Measurements from ENCODE around the gene MMD.
A peak's percentile ranks its signal among the peaks of the same experiment; 100 is the strongest.
"Not testable (repeated sequence)": the region's sequence is repeated elsewhere in the genome, so short reads cannot be mapped to it uniquely, and the experiment has no call there.

Gene MMD

GRCh38 chr17:55420067-55420775 is 1.4 kb downstream of the MMD start:
- DNase-seq, result peak; percentile 17

- no peak for DNase-seq
Measured at GRCh38 chr17:55418369-55419268, 3.0 kb downstream of the MMD start.

- no peak for DNase-seq
Measured at GRCh38 chr17:55417411-55418268, 4.0 kb downstream of the MMD start.

GRCh38 chr17:55416470-55417052 is 5.1 kb downstream of the MMD start:
- DNase-seq, result no peak

GRCh38 chr17:55416000-55416399 is 5.6 kb downstream of the MMD start:
- no peak for DNase-seq

- DNase-seq, result no peak
Measured at GRCh38 chr17:55414983-55415382, 6.7 kb downstream of the MMD start.

GRCh38 chr17:55413825-55414489 is 7.7 kb downstream of the MMD start:
- no peak for DNase-seq

- DNase-seq, result no peak
Measured at GRCh38 chr17:55411463-55411855, 10.2 kb downstream of the MMD start.

- DNase-seq, result no peak
Measured at GRCh38 chr17:55410722-55411462, 10.7 kb downstream of the MMD start.

- DNase-seq, result no peak
Measured at GRCh38 chr17:55409030-55409800, 12.4 kb downstream of the MMD start.

- DNase-seq, result no peak
Measured at GRCh38 chr17:55407641-55408566, 13.7 kb downstream of the MMD start.

- DNase-seq, result no peak
Measured at GRCh38 chr17:55405600-55405999, 16.0 kb downstream of the MMD start.

GRCh38 chr17:55404197-55404596 is 17.4 kb downstream of the MMD start:
- DNase-seq, result not testable (repeated sequence)

- no peak for DNase-seq
Measured at GRCh38 chr17:55402374-55402773, 19.3 kb downstream of the MMD start.

- no peak for DNase-seq
Measured at GRCh38 chr17:55398689-55399088, 22.9 kb downstream of the MMD start.

GRCh38 chr17:55395803-55396505 is 25.7 kb downstream of the MMD start:
- DNase-seq, result no peak

GRCh38 chr17:55394357-55395021 is 27.1 kb downstream of the MMD start:
- no peak for DNase-seq

- DNase-seq, result no peak
Measured at GRCh38 chr17:55391764-55392467, 29.7 kb downstream of the MMD start.

Measured in NCI-H69 (cell line).